Sciatic nerve (tissue), 2 donors: ENCODE measurements around the gene MALL. TPM values are rescaled to one million over a fixed set of nuclear protein-coding genes. Genes with fewer than 3 reads are reported as not detected.
"Not testable (repeated sequence)": the region's sequence is repeated elsewhere in the genome, so short reads cannot be mapped to it uniquely, and the experiment has no call there.

Experiments
- ATAC-seq: fragments of 200-7000 bp; cut with Tn5 transposase; one replicate; pipeline ENCODE4 v1.9.1; 2020; ENCODE audit warnings: mild to moderate bottlenecking, moderate library complexity
- DNase-seq: peaks from one replicate; pipeline ENCODE4 v3.0.0-alpha.2; 2020; ENCODE audit warnings: low spot score
- intact Hi-C: fragments of 100-400 bp; cut with DNase I; formaldehyde crosslinking; loops from one replicate; pipeline ENCODE4 v1.14.2; 2022
- total RNA-seq: library from RNA; stranded (reverse); fragmentation: NEBNext Ultra II Directional; extraction: Animal tissue kit (Norgen Biotek cat#: 25700); gene quantifications from one replicate; pipeline ENCODE4 v1.2.1, GENCODE V29; 2021
- donor health status: DM: no; HTN: no; CAD: no.
- donor health status: DM: no; HTN: no; CAD: no.

MALL gene
- total RNA-seq, 1 donor from 2014 or later, result 24.1 TPM

DNA sequence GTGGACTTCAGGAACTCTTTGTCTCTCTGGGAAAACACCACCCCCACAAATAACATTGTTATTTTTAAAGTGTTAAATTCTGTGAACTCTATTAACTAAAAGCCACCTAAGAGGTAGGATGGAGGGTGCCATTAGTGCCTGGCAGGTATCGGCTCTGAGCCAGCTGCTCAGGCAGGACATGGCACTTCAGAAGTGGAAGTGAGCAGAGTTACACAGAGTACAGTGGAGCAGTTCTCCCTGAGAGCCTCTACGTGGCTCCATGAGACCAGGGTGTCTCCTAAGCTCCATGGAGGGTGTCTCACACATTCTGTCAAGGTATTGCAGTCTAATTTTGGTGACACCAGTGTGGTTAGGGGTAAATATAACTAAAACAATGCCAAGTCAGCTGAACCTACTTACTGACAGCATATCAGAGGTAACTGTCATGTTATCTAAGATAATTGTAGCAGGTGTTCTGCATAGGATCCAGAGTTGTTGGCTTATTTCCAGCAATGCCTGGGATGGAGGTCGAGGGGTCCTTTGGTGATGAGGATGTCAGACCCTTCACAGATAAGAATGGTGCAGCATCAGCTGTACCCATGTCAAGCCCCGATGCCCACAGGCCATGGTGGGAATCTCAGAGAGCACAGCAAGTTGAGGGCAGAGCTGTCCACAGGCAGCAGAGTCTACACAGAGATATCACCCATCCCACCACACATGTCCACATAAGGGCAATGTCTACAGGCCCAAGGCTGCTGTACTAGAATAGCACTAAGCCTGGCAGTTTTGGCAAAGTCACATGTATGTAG is 8.6 kb upstream of the MALL start:
- ATAC-seq (no peak), DNase-seq (no peak)
- intact Hi-C loops, result no loop called here

- DNase-seq (no peak), ATAC-seq (no peak)
- intact Hi-C loops, result no loop called here
Measured at GRCh38 chr2:110121592-110121991, 6.0 kb upstream of the MALL start.

DNA sequence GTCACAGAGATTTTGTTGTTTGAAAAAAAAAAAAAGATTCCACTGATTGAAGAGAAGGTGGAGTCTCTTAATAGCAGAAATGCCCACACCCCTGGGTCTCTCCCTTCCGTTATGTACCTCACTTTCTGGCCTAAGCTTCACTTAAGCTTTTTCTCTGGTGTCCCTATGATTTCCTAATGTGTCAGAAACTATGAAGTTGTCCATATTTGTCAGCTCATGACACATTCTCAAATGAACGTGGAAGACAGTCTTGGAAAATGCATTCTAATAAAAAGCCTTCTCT is 5.4 kb upstream of the MALL start:
- no peak for ATAC-seq
- DNase-seq, result no peak
- intact Hi-C loops, result no loop called here

DNA sequence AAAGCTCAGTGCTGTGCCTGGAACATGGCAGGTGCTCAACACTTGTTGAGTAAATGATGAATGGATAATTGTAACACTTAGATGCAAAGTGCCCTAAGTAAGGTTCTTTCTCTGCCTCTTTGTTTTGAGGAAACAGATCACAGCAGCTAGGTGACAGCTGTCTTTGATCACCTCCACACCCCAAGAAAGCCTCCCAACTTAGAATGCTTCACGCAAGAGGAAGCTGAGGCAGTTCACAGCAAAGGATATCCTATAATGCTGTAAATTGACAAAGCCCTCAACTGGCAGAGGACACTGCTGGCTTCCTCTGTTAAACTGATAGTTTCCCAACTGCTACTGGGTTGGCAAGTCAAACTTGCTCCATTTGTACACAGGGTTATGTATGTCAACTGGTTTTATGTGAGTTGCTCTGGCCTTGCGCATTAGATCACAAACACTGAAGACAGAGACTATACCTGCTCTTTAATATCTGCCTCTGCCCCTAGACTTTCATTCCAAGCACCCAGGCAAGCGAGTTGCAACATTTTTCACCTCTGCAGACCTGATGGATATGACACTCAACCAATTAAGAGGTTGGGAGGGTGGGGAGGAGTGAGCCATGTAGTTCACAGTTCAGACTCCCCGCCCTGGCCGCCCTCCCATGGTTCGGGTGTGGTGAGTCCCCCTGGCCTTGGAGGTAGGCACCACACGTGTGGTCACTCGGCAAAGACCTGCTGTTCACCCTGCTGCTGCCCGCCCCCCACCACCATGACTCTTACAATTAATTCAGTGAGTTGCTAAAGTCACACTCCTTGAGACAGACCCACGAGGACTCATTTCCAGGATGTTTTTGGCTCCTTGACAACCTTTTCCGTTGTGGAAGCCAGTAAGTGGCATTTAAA is 4.8 kb upstream of the MALL start:
- intact Hi-C loops, result no loop called here

DNA sequence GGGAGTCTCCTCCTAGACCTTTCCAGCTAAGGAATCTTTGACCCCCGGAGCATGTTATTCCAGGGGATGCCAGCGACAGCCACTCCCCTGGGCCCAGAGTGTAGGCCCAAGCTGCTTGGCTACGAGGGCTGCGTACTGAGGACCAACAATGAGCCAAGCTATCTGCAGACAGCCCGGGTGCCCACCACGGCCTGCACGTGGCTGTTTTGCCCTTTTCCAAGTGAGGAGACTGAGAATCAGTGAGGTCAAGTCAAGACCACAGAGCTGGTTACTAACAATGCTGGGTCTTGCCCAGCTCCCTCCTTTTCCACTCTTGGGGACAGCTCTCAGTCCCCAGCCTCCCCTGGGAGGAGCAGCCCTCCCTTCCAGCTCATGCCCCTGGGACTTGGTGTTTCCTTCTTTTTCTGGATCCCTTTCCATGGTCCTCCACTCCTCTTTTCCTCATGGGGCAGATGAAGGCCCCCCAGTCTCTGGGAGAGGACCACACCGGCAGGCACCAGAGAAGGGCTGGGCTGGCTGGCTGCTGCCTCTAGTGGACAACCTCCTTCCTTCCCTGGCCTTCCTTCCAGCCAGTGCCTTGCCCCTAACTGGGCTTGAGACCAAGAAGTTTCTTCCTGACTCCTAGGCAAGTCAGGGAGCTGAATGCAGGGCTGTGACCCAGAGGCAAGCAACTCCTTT is 550 bp upstream of the MALL start:
- peak; percentile 84 for ATAC-seq
- intact Hi-C loops, result no loop called here
- no peak for DNase-seq

More for the DNA sequence above, 4.8 kb upstream of the MALL start:
- no peak for DNase-seq
- no peak for ATAC-seq

DNA sequence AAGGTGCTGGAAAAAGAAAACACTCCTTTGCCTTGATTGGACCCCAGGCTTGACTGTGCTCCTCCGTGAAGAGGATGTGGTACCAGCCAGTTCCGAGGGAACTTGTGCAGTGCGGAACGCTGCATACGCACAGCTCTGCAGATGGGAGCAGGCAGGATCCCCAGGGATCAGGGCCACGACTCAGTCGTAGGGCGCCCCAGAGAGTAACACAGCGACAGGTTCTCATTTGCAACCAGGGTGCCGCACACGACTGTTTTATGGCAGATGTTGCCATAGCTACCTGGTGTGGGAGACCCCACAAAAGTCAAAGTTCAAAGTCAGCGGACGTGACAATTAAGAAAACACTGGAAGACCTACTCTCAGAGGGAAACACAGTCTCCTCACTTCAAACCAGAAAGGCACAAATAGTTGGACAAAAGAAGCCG is 779 bp downstream of the MALL start:
- ATAC-seq (no peak), DNase-seq (no peak)
- intact Hi-C loops, result no loop called here

GRCh38 chr2:110113961-110114591 is 1.5 kb downstream of the MALL start:
- intact Hi-C loops, result no loop called here
- ATAC-seq (peak; percentile 37), DNase-seq (no peak)

- ATAC-seq, intact Hi-C loops, DNase-seq: not testable (repeated sequence)
Measured at GRCh38 chr2:110108291-110108690, 7.3 kb downstream of the MALL start.

GRCh38 chr2:110107092-110108079 is 8.2 kb downstream of the MALL start:
- DNase-seq, result no peak
- ATAC-seq, result no peak
- intact Hi-C loops, result no loop called here

GRCh38 chr2:110106642-110107041 is 9.0 kb downstream of the MALL start:
- intact Hi-C loops, result no loop called here
- no peak for DNase-seq
- ATAC-seq, result no peak

DNA sequence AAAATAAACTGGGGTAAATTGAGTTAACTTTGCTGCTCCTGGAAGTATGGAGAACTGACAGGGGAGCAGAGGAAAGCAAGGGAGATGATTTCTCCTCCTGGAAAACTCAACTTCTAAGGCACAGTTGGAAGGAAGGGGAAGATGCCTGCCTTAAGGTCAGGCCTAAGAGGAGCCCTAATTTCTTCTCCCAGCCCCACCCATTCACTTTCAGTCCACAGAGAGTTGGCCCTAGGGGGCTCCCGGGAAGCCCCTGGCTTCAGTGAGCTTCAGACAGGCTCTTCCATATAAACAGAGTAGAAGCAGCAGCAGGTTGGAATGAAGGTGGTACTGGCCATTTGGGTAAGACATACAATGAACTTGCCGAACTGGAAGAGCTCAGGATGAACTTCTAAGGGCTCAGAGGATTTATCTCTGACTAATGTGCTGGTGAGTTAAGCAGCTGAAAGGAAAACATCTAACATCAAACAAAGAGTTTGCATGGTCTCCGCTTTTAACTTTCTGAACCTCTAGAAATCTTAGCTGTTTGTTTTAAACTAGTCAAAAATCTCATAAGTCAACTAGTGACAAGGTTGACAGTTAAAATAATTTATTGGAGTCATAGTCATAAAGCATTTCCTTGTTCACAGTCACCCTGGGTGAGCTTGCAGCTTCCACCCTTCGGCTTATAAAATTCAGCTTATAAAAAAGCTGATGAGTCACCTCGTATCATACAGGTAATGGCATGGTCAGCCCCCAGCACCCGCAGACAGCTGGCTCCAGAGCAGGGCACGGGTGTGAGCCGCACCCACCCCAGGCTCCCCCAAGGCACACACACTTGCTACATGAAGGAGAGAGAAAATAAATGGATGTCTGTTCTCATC is 9.8 kb downstream of the MALL start:
- ATAC-seq (no peak), DNase-seq (no peak)
- intact Hi-C loops, result no loop called here

DNA sequence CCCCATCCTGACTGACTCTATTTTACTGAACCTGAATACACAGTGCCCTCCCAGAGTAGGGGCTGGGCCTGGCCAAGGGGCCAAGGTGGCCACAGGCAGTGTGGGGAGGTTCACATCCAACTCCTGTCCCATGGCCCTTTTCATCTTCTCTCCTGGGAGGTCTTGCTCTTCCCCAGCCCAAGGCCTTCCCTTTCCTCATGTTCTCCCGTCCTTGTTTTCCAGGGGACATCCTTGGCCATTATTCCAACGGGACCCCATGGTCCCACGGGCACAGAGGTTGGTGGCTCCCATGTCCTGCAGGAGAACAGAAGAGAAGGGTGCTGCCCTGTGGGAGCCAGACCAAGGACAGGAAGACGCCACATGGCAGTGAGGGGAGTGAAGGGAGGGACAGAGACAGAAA is 10.4 kb downstream of the MALL start:
- no peak for DNase-seq

GRCh38 chr2:110104025-110104771 is 11.4 kb downstream of the MALL start:
- ATAC-seq (no peak), DNase-seq (no peak)
- intact Hi-C loops, result no loop called here

More for the DNA sequence above, 10.4 kb downstream of the MALL start:
- intact Hi-C loops, result no loop called here
- ATAC-seq, result no peak

DNA sequence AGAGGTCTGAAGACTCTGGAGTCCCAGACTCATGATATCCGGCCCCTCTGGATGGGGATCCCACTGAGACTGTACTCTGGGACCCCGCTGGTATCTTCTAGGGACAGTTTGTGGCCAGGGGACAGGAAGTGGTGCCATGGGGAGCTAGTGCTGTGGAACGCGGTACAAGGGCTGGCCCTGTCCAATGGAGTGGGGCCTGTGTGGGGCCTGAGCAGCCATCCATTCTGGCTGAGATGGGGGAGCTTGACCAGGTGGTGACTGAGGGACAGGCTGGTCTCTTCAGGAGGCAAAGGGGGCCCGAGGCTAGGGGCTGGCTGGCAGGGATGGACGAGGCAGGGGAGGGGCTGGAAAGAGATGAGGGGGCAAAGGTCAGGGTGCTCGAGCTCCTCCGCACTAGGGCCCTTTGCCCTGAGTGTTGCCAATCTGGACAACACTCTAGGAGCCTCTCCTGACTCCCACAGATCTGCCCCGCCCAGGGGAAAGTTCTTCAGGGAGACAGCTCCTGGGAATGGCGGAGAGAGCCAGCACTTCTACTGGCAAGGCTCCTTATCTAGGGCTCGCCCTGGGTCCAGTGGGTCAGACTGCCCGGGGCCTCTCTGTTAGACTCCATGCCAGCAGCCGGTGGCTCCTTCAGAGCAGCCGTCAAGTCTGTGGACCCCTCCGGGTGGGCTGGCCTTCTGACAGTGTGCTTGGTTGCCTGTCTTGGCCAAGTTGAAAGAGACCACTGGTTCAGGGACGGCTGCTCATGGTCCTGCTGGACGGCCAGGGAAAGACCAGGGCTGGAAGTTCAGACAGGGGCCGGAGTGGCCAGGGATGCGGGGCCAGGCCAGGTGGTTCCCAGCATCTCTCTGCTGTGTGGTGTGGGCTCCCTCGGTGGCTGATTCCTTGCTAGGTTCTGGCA is 12.3 kb downstream of the MALL start:
- no peak for ATAC-seq

GRCh38 chr2:110101901-110102803 is 13.5 kb downstream of the MALL start:
- ATAC-seq, result no peak
- intact Hi-C loops, result no loop called here
- no peak for DNase-seq

More for the DNA sequence above, 12.3 kb downstream of the MALL start:
- intact Hi-C loops, result no loop called here
- DNase-seq, result no peak
